Omental fat pad (tissue), 4 donors: ENCODE data around the gene BMP8B. TPM values are rescaled to one million over a fixed set of nuclear protein-coding genes. Genes with fewer than 3 reads are reported as not detected.
"Not testable (repeated sequence)": the region's sequence is repeated elsewhere in the genome, so short reads cannot be mapped to it uniquely, and the experiment has no call there.

Source experiments
- ATAC-seq: fragments of 150-250 bp; one replicate; pipeline ENCODE4 v1.9.1; 2016; ENCODE audit warnings: mild to moderate bottlenecking, moderate library complexity; ENCODE audit not compliant: low FRiP score
- DNase-seq: peaks from one replicate; pipeline ENCODE4 v3.0.0-alpha.2; 2019; ENCODE audit warnings: low spot score
- total RNA-seq, 4 donors: library from RNA; depleted of rRNA; stranded (reverse); fragments of >200 nt; gene quantifications; one replicate each; pipeline ENCODE4 v1.1.0, GENCODE V29; 2016
- TF ChIP-seq, protein P1 (sequence below), 3 donors: fragments of 450-650 bp; IDR thresholded peaks; one replicate each; pipeline ENCODE4 v1.5.1; 2016 to 2017; ENCODE audit warnings: antibody characterized with exemption in 3 of 3, mild to moderate bottlenecking in 3 of 3, moderate library complexity in 2 of 3

The BMP8B gene
- total RNA-seq, 4 donors from 2014 or later, result 0.24 to 2.0 (median 0.33) TPM

DNA sequence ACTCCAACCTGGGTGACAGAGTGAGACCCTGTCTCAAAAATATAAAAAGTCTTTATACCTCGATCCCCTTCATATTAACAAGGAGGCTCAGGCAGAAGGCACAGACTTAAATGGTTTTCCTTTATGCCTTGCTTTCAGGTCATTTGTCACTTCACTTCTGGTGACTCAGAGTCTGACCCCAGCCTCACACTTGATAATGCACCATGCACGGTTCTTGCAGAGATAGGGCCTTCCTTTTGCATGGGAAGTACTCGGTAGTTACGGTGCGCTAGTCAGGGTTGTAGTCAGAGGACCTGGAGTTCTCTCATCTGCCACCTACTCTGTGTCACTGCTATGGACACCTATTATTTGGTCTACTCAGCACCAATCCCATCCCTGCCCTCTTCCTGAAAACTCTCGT, 43.6 kb upstream of the BMP8B start:
- DNase-seq (no peak), ATAC-seq (no peak)
- TF ChIP-seq, protein P1, sequence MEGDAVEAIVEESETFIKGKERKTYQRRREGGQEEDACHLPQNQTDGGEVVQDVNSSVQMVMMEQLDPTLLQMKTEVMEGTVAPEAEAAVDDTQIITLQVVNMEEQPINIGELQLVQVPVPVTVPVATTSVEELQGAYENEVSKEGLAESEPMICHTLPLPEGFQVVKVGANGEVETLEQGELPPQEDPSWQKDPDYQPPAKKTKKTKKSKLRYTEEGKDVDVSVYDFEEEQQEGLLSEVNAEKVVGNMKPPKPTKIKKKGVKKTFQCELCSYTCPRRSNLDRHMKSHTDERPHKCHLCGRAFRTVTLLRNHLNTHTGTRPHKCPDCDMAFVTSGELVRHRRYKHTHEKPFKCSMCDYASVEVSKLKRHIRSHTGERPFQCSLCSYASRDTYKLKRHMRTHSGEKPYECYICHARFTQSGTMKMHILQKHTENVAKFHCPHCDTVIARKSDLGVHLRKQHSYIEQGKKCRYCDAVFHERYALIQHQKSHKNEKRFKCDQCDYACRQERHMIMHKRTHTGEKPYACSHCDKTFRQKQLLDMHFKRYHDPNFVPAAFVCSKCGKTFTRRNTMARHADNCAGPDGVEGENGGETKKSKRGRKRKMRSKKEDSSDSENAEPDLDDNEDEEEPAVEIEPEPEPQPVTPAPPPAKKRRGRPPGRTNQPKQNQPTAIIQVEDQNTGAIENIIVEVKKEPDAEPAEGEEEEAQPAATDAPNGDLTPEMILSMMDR (IDR thresholded peaks at IDR 0.05), result no peak

DNA sequence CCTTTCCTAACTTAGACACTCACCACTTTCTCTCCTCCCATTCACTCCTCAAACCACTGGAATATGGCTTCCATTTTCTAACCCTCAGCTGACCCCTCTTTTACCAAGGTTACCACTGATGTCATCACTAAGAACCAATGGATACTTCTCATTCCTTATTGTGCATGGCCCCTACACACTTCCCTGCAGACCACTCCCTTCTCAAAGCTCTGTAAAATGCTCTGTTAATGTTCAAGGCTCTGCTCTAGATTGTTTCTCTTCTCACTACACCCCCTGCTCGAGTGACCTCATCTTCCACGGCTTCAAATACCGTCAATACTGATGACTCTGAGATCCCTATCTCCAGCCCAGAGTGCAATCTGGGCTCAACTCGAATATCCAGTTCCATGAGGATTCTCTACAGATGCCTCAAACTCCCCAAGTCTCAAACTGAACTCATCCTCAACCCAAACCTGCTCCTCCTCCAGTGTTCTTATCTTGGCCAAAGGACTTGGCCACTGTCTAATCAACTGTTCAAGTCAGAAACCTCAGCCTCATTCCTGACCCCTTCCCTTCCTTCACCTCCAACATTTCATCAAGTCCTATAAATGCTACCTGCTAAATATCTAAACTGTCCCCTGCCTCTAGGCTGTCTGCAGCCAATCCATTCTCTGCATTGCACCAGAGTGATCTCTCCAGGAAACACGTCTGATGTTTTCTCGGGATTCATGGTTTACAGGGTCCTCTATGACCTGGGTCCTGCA, 41.3 kb upstream of the BMP8B start:
- ATAC-seq (no peak), DNase-seq (no peak)
- TF ChIP-seq, protein P1 (IDR thresholded peaks at IDR 0.05), result no peak

DNA sequence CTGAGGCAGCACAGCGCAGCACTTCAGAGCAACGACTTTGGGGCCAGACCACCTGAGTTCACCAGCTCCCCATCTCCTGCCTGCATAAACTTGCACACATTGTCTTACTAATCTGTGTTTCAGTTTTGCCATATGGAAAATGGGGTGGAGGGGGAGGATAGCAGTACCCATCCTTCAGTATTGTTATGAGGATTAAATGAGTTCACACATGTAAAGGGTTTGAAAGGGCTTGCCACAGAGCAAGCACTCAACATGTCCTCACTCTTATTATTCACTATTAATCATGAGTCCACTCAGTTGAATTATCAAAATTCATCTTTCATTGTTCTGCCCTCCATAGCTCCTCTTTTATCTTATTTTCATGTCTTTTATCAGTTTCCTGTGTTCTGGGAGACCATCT, 40.1 kb upstream of the BMP8B start:
- ATAC-seq (no peak), DNase-seq (no peak)
- TF ChIP-seq, protein P1 (IDR thresholded peaks at IDR 0.05), result no peak

DNA sequence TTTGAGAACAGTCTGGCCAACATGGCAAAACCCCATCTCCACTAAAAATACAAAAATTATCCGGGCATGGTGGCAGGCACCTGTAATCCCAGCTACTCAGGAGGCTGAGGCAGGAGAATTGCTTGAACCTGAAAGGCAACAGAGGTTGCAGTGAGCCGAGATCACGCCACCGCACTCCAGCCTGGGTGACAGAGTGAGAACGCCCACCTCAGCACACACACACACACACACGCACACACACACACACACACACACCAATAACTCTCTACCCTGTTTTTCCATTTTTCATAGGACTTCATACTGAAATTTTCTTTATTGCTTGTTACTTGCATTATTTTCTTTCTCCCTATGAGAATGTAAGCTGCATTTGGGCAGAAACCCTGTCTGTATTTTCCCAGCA, 39.6 kb upstream of the BMP8B start:
- ATAC-seq, result not testable (repeated sequence)

DNA sequence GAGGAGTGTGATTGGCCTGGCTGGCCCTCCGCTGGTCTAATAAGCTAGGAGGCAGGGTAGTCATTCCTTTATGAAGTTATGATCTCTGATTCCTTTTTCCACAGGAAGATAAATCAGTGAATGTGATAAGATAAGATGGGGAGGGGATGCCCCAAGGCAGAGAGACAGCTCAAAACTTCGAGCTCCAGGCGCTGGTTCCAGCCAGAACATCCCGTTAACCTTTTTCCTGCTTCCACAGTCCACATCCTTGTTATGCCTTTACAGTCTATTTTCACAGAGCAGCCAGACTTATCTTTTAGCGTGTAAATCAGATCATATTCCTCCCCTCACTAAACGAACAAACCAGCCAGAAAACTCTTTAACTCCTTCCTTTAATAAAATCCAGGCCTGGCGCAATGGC, 38.5 kb upstream of the BMP8B start:
- TF ChIP-seq, protein P1 (IDR thresholded peaks at IDR 0.05), result no peak
- DNase-seq, result no peak
- ATAC-seq, result no peak

More for the DNA sequence above, 39.6 kb upstream of the BMP8B start:
- not testable (repeated sequence) for DNase-seq

DNA sequence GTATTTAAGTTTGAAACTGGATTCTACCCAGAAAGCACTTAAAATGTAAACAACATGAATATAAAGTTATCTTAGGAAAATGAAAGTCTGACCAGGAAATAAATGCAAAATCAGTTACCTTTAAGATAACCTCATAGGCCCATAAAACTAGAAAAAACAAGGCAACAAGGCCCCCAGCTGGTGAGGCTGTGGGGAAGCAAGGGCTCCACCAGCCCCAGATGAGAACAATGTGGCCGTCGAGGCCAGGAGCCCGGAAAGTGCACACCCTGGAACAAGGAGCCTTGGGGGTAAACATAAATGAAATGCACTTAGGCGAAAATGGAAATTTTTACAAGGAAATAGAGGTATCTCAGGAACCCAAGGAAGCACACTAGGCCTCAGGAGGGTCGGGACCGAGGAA, 37.9 kb upstream of the BMP8B start:
- DNase-seq (no peak), ATAC-seq (no peak)
- TF ChIP-seq, protein P1 (IDR thresholded peaks at IDR 0.05), result no peak

DNA sequence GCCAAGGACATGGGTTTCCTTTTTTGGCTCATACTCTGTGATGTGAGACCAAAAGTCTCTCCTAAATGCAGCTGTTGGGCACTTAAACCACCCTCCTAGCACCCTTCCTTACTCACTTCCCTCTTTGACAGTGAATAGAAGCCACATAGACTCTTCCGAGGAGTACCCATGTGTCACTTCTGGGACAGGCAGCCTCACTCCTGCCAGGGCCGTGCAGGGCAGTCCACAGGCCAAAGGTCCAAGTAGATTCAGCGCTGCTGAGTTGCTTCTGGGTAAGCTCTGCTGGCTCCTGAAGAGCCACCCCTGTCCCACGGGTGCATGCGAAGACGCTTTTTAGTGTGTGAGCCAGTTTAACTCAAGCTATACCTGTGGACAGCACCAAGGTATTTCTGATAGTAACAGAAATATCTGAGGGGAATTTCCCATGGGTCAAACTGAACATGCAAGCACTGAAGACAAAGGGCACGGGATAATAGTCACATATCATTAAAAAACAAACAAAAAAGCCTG, 36.8 kb upstream of the BMP8B start:
- TF ChIP-seq, protein P1 (IDR thresholded peaks at IDR 0.05), result no peak
- DNase-seq, result no peak
- ATAC-seq, result no peak

DNA sequence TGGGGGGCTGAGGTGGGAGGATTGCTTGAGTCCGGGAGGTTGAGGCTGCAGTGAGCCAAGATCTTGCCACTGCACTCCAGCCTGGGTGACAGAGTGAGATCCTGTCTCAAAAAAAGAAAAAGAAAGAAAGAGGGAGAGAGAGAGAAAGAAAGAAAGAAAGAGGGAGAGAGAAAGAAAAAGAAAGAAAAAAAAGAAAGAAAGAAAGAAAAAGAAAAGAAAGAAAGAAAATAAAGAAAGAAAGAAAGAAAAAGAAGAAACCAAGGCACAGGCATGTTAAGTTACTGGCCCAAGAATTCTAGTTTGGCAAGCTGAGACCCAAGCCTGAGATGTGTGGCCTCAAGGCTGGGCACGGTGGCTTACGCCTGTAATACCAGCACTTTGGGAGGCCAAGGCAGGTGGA, 34.8 kb upstream of the BMP8B start:
- not testable (repeated sequence) for ATAC-seq, DNase-seq
